Measurements from ENCODE around the gene P2RY8.

P2RY8 gene

GRCh38 chrX:1511829-1512228 lies 25.2 kb downstream of the P2RY8 start:
- TF ChIP-seq CTCF (IDR thresholded peaks at IDR 0.05; ENCODE audit: borderline replicate concordance, insufficient read depth, low read depth, low read length) = no peak
- H3K4me3 ChIP-seq (ENCODE audit: low read depth, low read length) = no peak overlapping the region

GRCh38 chrX:1511150-1511549 lies 25.8 kb downstream of the P2RY8 start:
- TF ChIP-seq CTCF (IDR thresholded peaks at IDR 0.05; ENCODE audit: borderline replicate concordance, insufficient read depth, low read depth, low read length) = no peak
- no peak overlapping the region for H3K4me3 ChIP-seq (ENCODE audit: low read depth, low read length)

- H3K4me3 ChIP-seq (ENCODE audit: low read depth, low read length) = peak overlapping the region; percentile 10
- no peak for TF ChIP-seq CTCF (IDR thresholded peaks at IDR 0.05; ENCODE audit: borderline replicate concordance, insufficient read depth, low read depth, low read length)
Observed at GRCh38 chrX:1507511-1508463, 29.2 kb downstream of the P2RY8 start.

- TF ChIP-seq CTCF (IDR thresholded peaks at IDR 0.05; ENCODE audit: borderline replicate concordance, insufficient read depth, low read depth, low read length) = no peak
Observed at GRCh38 chrX:1506916-1507315, 30.1 kb downstream of the P2RY8 start.

GRCh38 chrX:1502853-1503252 lies 34.1 kb downstream of the P2RY8 start:
- H3K4me3 ChIP-seq (ENCODE audit: low read depth, low read length) = no peak overlapping the region
- TF ChIP-seq CTCF (IDR thresholded peaks at IDR 0.05; ENCODE audit: borderline replicate concordance, insufficient read depth, low read depth, low read length) = no peak

More at GRCh38 chrX:1506916-1507315, 30.1 kb downstream of the P2RY8 start:
- no peak overlapping the region for H3K4me3 ChIP-seq (ENCODE audit: low read depth, low read length)

GRCh38 chrX:1502241-1502640 lies 34.7 kb downstream of the P2RY8 start:
- no peak overlapping the region for H3K4me3 ChIP-seq (ENCODE audit: low read depth, low read length)
- TF ChIP-seq CTCF (IDR thresholded peaks at IDR 0.05; ENCODE audit: borderline replicate concordance, insufficient read depth, low read depth, low read length) = no peak
